MM.1S (cell line): ENCODE results near the gene CCSER2.

Experiments
- DNase-seq: peaks from one replicate; pipeline ENCODE4 v3.0.0-alpha.2; 2015
- H2AFZ ChIP-seq: fragments of 300-600 bp; sonication (generic); 2 replicates; pipeline ENCODE4 v1.6.0; 2016; ENCODE audit warnings: antibody characterized with exemption, low read length
- H3F3A ChIP-seq: fragments of 300-600 bp; sonication (generic); 2 replicates; pipeline ENCODE4 v1.6.1; 2016; ENCODE audit warnings: mild to moderate bottlenecking, antibody characterized with exemption, low read length, moderate library complexity, mixed read lengths; ENCODE audit not compliant: insufficient read depth
- H3K27ac ChIP-seq: fragments of 300-600 bp; sonication (generic); 2 replicates; pipeline ENCODE4 v1.5.1; 2016; ENCODE audit warnings: mild to moderate bottlenecking, low read length
- H3K27me3 ChIP-seq: fragments of 300-600 bp; sonication (generic); replicated peaks from 2 replicates; pipeline ENCODE4 v1.6.0; 2016; ENCODE audit warnings: low read length; ENCODE audit not compliant: insufficient read depth
- H3K36me3 ChIP-seq: fragments of 300-600 bp; sonication (generic); replicated peaks from 2 replicates; pipeline ENCODE4 v1.6.1; 2016; ENCODE audit warnings: mild to moderate bottlenecking, low read length, mixed read lengths; ENCODE audit not compliant: insufficient read depth
- H3K4me1 ChIP-seq: fragments of 300-600 bp; sonication (generic); 2 replicates; pipeline ENCODE4 v1.6.1; 2016; ENCODE audit warnings: low read length, mixed read lengths
- H3K4me2 ChIP-seq: fragments of 300-600 bp; sonication (generic); 2 replicates; pipeline ENCODE4 v1.6.0; 2016; ENCODE audit warnings: low read depth, low read length
- H3K4me3 ChIP-seq: fragments of 300-600 bp; sonication (generic); 2 replicates; pipeline ENCODE4 v1.5.1; 2016; ENCODE audit warnings: low read length, mixed read lengths
- H3K79me2 ChIP-seq: fragments of 300-600 bp; sonication (generic); 2 replicates; pipeline ENCODE4 v1.6.1; 2016; ENCODE audit warnings: mixed run types, low read length, mixed read lengths
- H3K9ac ChIP-seq: fragments of 300-600 bp; sonication (generic); 2 replicates; pipeline ENCODE4 v1.6.1; 2016; ENCODE audit warnings: low read length, mixed read lengths
- H3K9me2 ChIP-seq: fragments of 300-600 bp; sonication (generic); replicated peaks from 2 replicates; pipeline ENCODE4 v1.6.1; 2016; ENCODE audit warnings: mild to moderate bottlenecking, low read length, mixed read lengths; ENCODE audit not compliant: insufficient read depth
- H3K9me3 ChIP-seq: fragments of 300-600 bp; sonication (generic); replicated peaks from 2 replicates; pipeline ENCODE4 v1.6.1; 2016; ENCODE audit warnings: mild to moderate bottlenecking, low read length, mixed read lengths; ENCODE audit not compliant: insufficient read depth
- H4K20me1 ChIP-seq: fragments of 300-600 bp; sonication (generic); 2 replicates; pipeline ENCODE4 v1.6.1; 2016; ENCODE audit warnings: mild to moderate bottlenecking, low read length, moderate library complexity, mixed read lengths; ENCODE audit not compliant: insufficient read depth
- EZH2 ChIP-seq: fragments of 300-600 bp; sonication (generic); optimal IDR thresholded peaks from 2 replicates; pipeline ENCODE3; 2017; ENCODE audit warnings: low read depth, mild to moderate bottlenecking, antibody characterized with exemption, low read length, mixed read lengths
- EZH2phosphoT487 ChIP-seq: fragments of 300-600 bp; sonication (generic); IDR thresholded peaks from 2 replicates; pipeline ENCODE4 v1.6.1; 2018; ENCODE audit warnings: antibody characterized with exemption, low read length
- TF ChIP-seq, protein P1 (sequence below): fragments of 300-600 bp; sonication (generic); IDR thresholded peaks from 2 replicates; pipeline ENCODE4 v1.5.1; 2016; ENCODE audit warnings: antibody characterized with exemption, low read length, mixed read lengths

CCSER2 gene

DNA sequence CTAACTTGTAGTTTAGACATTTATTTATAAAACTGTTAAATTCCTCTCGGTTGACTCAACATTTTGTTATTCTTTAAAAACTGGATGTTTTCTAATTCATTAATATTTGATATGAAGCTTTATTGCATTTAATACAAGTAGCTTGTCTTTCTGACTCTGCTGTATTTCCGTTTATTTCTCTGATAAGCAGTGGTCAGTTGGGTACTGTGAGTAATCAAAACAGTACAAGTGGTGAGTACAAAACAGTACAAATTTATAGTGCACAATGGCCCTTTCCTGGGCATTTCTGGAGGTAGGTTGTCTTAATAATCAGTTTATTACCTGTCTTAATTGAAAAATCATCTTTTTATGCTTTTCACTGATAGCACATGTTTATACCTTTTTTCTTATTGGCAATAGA lies 182.7 kb downstream of the CCSER2 start:
- Histone ChIP-seq H3K9me3 (no peaks in the 10 kb centered on the region), H3K27me3 (no peaks in the 10 kb centered on the region), H3K4me2 (no peak overlapping the region), H4K20me1 (no peaks in the 10 kb centered on the region), H3F3A (no peaks in the 10 kb centered on the region), H3K36me3 (no peaks in the 10 kb centered on the region), H3K27ac (no peak overlapping the region), H3K4me1 (no peaks in the 10 kb centered on the region), H3K4me3 (no peak overlapping the region), H3K9me2 (no peaks in the 10 kb centered on the region), H2AFZ (no peak overlapping the region), H3K79me2 (no peaks in the 10 kb centered on the region), H3K9ac (no peak overlapping the region)
- no peak for DNase-seq
- no peak for TF ChIP-seq EZH2phosphoT487
- TF ChIP-seq, protein P1, sequence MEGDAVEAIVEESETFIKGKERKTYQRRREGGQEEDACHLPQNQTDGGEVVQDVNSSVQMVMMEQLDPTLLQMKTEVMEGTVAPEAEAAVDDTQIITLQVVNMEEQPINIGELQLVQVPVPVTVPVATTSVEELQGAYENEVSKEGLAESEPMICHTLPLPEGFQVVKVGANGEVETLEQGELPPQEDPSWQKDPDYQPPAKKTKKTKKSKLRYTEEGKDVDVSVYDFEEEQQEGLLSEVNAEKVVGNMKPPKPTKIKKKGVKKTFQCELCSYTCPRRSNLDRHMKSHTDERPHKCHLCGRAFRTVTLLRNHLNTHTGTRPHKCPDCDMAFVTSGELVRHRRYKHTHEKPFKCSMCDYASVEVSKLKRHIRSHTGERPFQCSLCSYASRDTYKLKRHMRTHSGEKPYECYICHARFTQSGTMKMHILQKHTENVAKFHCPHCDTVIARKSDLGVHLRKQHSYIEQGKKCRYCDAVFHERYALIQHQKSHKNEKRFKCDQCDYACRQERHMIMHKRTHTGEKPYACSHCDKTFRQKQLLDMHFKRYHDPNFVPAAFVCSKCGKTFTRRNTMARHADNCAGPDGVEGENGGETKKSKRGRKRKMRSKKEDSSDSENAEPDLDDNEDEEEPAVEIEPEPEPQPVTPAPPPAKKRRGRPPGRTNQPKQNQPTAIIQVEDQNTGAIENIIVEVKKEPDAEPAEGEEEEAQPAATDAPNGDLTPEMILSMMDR, result no peak
- TF ChIP-seq EZH2, result no peak

DNA sequence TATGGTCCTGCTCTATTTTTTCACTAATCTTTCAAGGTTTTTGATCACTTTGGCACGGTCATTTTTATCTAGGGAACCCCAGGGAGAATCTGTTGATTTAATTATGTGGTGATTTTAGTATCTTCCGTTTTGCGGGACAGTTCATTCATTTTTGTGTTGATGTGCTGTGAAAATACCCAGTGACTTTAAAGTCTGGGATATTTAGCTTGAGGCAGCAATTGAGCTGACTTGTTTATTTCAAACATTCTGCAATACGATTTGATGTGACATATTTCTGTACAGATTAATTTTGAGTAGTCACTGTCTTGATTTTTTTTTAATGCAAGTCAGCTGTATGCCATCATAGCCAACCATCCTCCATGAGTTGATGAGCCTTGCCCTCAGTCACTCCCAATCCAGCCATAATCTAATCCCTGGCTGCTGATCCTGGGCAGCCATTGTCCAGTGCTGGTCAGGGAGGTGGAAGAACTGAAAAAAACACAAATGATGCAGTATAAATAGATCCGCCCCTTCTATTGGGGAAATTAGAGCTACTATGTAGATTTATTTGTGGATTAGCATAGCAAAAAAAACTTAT lies 183.4 kb downstream of the CCSER2 start:
- Histone ChIP-seq H3K27ac (no peak overlapping the region), H3F3A (no peaks in the 10 kb centered on the region), H3K36me3 (no peaks in the 10 kb centered on the region), H3K79me2 (no peaks in the 10 kb centered on the region), H3K9me2 (no peaks in the 10 kb centered on the region), H3K27me3 (no peaks in the 10 kb centered on the region), H3K4me3 (no peak overlapping the region), H3K4me1 (no peaks in the 10 kb centered on the region), H3K9me3 (no peaks in the 10 kb centered on the region), H4K20me1 (no peaks in the 10 kb centered on the region), H3K4me2 (no peak overlapping the region), H2AFZ (no peak overlapping the region), H3K9ac (no peak overlapping the region)
- no peak for DNase-seq
- no peak for TF ChIP-seq EZH2
- TF ChIP-seq, protein P1, result no peak
- TF ChIP-seq EZH2phosphoT487, result no peak

DNA sequence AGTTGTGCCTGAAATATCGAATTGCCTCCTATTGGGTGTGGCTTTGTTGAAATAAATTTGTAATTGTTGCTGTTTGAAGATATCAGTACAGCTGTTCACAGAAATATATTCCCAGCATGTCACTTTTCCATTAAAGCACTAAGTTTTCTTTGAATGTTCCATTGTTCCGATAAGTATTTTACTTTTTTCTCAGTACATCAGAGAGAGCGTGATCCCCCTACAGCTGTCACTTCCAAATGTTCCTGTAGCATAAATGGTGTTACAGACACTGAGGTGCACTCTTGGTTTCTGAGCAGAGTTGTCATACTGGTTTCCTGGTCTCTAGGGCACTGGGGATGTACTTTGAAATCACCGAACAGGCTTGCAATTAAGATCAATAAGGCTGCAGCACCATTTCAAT lies 189.2 kb downstream of the CCSER2 start:
- no peak overlapping the region for H2AFZ ChIP-seq
- DNase-seq, result no peak
- H3K27ac ChIP-seq, result no peak overlapping the region
- H3K9ac ChIP-seq, result no peak overlapping the region
- no peaks in the 10 kb centered on the region for H3F3A ChIP-seq
- no peaks in the 10 kb centered on the region for H3K9me2 ChIP-seq
- TF ChIP-seq, protein P1, result no peak
- TF ChIP-seq EZH2phosphoT487 (no peak), EZH2 (no peak)
- H3K36me3 ChIP-seq, result no peaks in the 10 kb centered on the region
- no peaks in the 10 kb centered on the region for H3K79me2 ChIP-seq
- no peaks in the 10 kb centered on the region for H3K4me1 ChIP-seq
- H3K27me3 ChIP-seq, result no peaks in the 10 kb centered on the region
- H4K20me1 ChIP-seq, result no peaks in the 10 kb centered on the region
- H3K4me2 ChIP-seq, result no peak overlapping the region
- no peak overlapping the region for H3K4me3 ChIP-seq
- H3K9me3 ChIP-seq, result no peaks in the 10 kb centered on the region
